Embryonic facial prominence (tissue), 1 donor: ENCODE data around the gene MMD2.
"Not testable (repeated sequence)": the region's sequence is repeated elsewhere in the genome, so short reads cannot be mapped to it uniquely, and the experiment has no call there.

Source experiments
- DNase-seq: peaks from one replicate; pipeline ENCODE4 v3.0.0-alpha.2; 2016; ENCODE audit errors: extremely low spot score

MMD2 gene

DNA sequence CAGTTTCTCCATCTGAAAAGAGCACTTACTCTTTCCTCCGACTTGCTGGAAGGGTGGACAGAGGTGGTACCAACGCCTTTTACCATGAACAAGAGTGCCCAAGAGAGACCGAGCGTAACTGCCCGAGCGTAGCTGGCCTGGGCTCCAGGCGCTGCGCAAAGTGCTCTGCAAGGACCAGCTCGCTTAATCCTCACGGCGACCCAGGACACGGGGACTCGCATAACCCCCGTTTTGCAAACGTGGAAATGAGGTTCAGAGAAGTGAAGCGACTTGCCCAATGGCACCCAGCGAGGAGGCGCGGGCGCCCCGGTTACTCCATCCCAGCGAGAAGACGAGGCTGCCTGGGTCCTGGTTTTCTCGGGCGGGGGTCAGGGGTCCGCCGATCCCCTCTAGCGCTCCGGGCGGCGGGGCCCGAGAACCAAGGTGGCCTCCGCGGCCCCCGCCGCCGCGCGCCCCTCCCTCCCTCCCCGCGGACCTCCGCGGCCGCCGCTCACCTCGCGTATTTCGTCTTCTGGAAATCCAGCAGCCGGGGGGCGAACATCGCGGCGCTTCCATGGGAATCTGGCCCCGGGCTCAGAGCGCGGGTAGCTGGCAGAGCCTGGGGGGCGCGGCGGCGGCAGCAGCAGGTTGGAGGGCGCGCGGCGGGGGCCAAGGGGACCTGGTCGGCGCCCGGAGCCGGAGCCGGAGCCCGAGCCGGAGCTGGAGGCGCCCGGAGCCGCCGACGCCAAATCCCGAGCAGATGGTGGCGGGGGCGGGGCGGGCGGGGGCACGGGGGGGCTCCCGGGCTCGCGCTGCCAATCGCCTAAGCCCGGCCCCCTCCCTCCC is at the start of gene MMD2:
Gene MMD2 (minus strand): TSS at position 711 of the 825 bp plus-strand sequence. CDS start 170 bp downstream, at position 541.
- no peak for DNase-seq

- DNase-seq = no peak
These were observed 46.1 kb upstream of the MMD2 start for GRCh38 chr7:5005066-5005465.

DNA sequence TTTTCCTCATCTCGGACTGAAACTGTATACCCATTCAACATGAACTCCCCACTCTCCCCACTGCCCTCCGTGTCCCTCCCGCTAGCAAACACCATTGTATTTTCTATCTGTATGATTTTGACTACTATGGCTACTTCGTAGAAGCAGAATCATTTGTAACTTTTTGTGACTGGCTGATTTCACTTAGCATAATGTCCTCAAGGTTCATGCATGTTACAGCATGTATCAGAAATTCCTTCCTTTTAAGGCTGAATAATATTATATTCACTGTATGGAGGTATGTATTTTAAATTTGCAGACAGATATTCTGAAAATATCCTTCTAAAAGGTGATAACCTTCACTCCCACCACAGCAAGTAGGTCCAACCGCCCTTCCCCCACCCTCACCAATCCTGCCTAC is 42.9 kb upstream of the MMD2 start:
- DNase-seq = peak; percentile 10

DNA sequence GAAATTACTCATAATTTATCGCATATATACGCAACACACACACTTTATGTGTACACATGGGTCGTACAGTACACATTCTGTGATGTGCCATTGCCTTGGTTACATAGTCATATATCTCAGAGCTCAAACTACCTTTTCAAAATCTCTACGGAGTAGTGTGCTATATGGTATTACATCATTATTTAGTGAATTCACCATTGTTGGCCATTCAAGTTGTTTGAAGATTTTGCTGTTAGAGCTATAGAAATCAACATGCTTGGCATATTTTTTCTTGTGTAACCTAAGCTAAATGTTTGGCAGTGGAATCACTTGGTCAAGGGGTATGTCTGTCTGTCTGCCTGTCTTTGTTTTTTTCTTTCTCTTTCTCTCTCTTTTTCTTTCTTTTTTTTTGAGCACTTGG is 42.0 kb upstream of the MMD2 start:
- no peak for DNase-seq

- no peak for DNase-seq
These were observed 40.5 kb upstream of the MMD2 start for GRCh38 chr7:4999369-4999950.

DNA sequence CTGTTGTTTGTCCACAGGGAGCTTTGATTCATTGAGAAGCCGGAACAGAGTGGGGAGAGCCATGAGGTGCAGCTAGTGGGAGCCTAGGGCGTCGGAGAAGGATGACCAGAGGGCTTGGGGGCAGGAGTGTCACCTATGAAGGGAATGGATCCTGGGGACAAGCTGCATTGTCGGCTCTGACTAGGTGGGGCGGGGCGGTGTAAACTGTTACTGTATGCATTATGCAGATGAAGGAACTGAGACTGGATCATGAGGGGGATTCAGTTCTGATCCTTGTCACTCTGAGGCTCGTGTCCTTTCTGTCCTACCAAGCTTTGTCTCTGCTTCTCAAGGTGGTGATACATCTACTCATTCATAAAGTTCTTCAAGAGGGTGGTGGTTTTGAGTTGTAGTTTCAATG is 39.9 kb upstream of the MMD2 start:
- DNase-seq = no peak

GRCh38 chr7:4998244-4998643 is 39.3 kb upstream of the MMD2 start:
- no peak for DNase-seq

- no peak for DNase-seq
These were observed 37.8 kb upstream of the MMD2 start for GRCh38 chr7:4996696-4997222.

DNA sequence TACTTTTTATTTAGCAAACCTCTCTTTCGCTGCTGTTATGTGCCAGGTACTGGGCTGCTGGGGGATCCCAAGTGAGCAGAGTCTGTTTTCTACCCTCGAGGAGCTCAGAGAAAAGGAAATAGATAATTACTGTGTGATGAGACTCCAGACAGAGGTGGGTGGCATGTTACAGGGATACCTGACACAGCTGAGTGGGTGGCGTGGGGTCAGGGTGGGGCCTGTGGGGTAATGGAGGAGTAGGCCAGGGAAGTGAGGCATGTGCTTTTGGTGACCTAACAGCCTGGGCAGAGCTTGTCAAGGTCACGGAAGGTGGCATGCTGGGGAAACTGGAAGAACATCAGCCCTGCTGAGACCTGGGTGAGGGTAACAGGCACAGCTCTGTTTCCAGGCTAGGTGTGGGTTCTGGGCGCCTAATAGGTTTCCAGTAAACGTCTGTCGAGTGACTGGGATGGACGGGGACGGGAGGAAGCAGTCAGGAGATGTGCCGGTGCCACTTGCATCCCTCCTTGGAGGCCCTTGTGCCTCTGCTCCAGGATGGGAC is 36.5 kb upstream of the MMD2 start:
- no peak for DNase-seq

- DNase-seq = no peak
These were observed 34.5 kb upstream of the MMD2 start for GRCh38 chr7:4993471-4993870.

- DNase-seq = not testable (repeated sequence)
These were observed 23.8 kb upstream of the MMD2 start for GRCh38 chr7:4982741-4983140.

GRCh38 chr7:4981295-4981890 is 22.4 kb upstream of the MMD2 start:
- DNase-seq = not testable (repeated sequence)

DNA sequence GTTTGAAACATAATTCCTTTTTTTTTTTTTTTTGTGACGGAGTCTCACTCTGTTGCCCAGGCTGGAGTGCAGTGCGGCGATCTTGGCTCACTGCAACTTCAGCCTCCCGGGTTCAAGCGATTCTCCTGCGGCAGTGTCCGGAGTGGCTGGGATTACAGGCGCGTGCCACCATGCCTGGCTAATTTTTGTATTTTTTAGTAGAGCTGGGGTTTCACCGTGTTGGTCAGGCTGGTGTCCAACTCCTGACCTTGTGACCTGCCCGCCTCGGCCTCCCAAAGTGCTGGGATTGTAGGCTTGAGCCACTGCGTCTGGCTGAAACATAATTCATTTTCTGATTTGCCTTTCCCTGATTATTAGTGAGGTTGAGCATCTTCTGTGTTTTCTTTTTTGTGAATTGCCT is 16.6 kb upstream of the MMD2 start:
- not testable (repeated sequence) for DNase-seq

- DNase-seq = peak; percentile 85
These were observed 14.8 kb upstream of the MMD2 start for GRCh38 chr7:4973728-4974198.

- DNase-seq = not testable (repeated sequence)
These were observed 13.5 kb upstream of the MMD2 start for GRCh38 chr7:4972446-4972845.

DNA sequence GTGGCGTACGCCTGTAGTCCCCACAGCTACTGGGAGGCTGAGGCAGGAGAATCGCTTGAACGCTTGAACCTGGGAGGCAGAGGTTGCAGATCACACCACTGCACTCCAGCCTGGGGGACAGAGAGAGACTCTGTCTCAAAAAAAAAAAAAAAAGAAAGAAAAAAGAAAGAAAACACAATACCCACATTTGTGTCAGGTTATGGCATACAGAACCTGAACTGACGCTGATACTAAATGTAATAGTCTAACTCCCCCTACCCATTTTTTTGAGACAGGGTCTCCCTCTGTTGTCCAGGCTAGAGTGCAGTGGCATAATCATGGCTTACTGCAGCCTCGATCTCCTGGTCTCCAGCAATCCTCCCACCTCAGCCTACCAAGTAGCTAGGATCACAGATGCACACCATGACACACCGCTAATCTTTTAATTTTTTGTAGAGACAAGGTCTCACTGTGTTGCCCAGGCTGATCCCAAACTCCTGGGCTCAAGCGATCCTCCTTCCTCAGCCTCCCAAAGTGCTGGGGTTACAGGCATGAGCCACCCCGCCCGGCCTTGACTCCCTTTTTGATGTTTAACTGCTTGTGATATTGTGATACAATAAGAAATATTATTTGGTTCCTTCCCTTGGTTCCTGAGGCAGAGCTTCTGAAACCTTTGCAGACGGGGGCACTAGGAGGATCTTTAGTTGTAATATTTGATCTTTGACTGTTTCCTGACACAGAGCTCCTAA is 6.5 kb upstream of the MMD2 start:
- no peak for DNase-seq

- no peak for DNase-seq
These were observed 5.5 kb upstream of the MMD2 start for GRCh38 chr7:4964506-4964905.

GRCh38 chr7:4962872-4963775 is 4.1 kb upstream of the MMD2 start:
- DNase-seq = no peak

- no peak for DNase-seq
These were observed 1.4 kb upstream of the MMD2 start for GRCh38 chr7:4960363-4960762.

GRCh38 chr7:4959893-4960292 is 906 bp upstream of the MMD2 start:
- no peak for DNase-seq

- no peak for DNase-seq
These were observed 319 bp upstream of the MMD2 start for GRCh38 chr7:4959306-4959705.
